Measurements from ENCODE around the gene INAFM2.
A peak's percentile ranks its signal among the peaks of the same experiment; 100 is the strongest.

INAFM2 gene

DNA sequence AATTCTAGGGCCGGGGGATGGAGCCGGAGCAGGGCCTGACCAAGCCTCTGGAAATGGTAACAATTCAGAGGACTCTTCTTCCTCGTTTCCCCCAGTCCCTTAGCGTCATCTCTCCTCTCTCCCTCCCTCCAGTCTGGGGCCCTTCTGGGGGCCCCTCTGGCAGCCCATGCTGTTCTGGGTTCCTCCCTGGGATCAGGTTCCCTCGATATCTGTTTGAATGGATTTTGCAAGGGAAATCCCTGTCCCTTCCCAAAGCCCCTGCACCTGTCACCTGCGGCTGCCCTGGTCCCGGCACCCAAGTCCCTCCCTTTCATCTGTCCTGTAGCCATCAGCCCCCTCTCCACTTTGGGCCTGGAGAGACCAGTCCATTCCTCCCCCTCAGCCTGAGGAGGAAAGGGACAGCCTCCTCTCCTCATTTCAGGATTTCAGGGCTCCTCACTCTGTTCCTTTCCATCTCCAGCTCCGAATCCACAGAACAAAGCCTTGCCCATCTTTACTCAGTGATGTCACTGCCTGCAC is 14.1 kb upstream of the INAFM2 start:
- no peaks in the 10 kb centered on the region for H3K36me3 Mint-ChIP-seq (ENCODE audit: low read depth)
- H3K27ac Mint-ChIP-seq: peak overlapping the region; percentile 97
- peak overlapping the region; percentile 92 for H3K4me3 Mint-ChIP-seq
- no peaks in the 10 kb centered on the region for H3K9me3 Mint-ChIP-seq
- H3K27me3 Mint-ChIP-seq: no peaks in the 10 kb centered on the region
- H3K4me1 Mint-ChIP-seq (ENCODE audit: low read depth): peaks cover 43% of the 10 kb centered on the region

DNA sequence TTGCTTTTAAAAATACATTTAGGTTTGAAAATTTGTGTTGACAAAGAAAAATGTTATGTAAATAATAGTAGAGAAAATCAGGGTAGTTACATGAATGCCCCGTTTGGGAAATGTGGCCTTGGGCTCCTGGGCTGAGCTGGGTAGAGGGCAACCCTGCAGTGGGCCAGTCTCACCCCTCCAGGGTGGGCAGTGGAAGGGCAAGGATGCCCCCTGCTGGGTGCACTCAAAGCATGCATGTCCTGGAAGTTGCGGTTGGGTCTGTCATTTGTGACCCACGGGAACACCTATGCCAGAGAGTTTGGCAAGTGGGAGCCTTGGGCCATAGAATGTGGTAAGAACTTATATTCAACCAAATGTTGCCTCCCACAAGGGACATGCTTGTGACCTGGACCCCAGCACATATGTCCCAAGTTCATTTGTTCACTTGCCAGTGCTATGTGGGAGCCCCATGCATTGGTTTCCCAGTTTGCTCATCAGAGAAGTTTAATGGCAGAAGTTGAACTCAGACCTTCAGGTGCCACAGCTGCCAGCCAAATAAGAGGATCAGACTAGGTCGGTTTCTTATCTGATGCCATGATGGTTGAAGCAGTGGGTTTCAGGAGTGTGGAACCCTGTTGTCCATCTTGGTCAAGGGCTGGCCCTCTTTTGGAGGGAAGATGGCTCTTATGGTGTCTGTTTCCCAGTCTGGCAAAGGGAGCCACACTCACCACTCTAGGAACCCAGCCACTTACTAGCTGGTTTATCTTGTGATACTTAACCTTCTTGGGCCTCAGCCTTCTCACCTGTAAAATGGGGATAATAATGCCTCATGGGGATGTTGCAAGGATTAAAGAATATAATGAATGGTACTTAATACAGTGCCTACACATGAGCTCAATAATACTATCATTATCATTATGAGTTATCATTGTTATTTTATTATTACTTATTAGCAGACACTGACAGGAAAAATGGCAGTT is 13.2 kb upstream of the INAFM2 start:
- H3K27me3 Mint-ChIP-seq: no peaks in the 10 kb centered on the region
- no peaks in the 10 kb centered on the region for H3K36me3 Mint-ChIP-seq (ENCODE audit: low read depth)
- H3K4me1 Mint-ChIP-seq (ENCODE audit: low read depth): peaks cover 43% of the 10 kb centered on the region
- H3K4me3 Mint-ChIP-seq: peak overlapping the region; percentile 92
- peak overlapping the region; percentile 97 for H3K27ac Mint-ChIP-seq
- H3K9me3 Mint-ChIP-seq: no peaks in the 10 kb centered on the region

DNA sequence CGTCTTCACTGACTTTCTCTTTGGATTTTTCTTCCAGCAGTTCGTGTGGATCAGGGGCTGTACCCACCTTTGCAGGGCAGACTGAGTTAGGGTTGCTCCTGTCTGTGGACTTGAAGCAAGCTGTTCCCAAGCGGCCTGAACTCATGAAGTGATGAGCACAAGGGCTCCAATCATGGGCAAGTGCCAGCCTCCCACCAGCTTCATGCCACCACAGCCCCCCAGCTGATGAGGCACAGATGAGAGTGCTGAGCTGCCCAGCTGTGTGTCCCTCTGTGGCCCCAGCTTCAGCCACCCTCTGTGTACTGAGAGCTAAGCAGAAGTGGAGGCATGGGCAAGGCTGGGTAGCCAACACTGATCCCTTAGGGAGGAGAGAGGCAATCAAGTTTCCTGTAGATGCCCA is 12.5 kb upstream of the INAFM2 start:
- Mint-ChIP-seq H3K9me3 (no peaks in the 10 kb centered on the region), H3K27ac (no peak overlapping the region), H3K27me3 (no peaks in the 10 kb centered on the region), H3K4me1 (ENCODE audit: low read depth) (peaks cover 42% of the 10 kb centered on the region), H3K4me3 (no peak overlapping the region), H3K36me3 (ENCODE audit: low read depth) (no peaks in the 10 kb centered on the region)

DNA sequence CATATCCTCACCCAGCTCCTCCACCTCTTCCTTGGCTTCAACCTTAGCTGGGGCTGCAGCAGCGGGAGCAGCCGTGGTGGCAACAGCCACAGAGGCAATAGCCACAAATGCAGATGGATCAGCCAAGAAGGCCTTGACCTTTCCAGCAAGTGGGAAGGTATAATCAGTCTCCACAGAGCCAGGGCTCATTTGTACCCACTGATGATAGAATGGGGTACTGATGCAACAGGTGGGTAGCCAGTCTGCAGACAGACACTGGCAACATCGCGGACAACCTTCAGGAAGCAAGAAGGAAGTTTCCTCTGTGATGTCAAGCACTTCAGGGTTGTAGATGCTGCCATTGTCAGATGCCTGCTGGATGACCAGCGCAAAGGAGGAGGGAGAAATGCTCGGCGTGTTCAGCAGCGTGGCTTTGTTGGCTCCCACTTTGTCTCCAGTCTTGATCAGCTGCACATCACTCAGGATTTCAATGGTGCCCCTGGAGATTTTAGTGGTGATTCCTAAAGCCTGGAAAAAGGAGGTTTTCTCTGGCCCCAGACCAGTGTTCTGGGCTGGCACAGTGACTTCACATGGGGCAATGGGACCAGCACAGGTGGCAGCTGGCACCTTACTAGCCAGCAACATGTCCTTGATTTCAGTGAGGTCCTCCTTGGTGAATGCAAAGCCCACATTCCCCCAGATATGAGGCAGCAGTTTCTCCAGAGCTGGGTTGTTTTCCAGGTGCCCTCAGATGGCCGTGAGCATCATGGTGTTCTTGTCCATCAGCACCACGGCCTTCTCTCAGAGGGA is 10.9 kb upstream of the INAFM2 start:
- Mint-ChIP-seq H3K4me1 (ENCODE audit: low read depth) (peaks cover 30% of the 10 kb centered on the region), H3K4me3 (no peak overlapping the region), H3K36me3 (ENCODE audit: low read depth) (no peaks in the 10 kb centered on the region), H3K27ac (no peak overlapping the region), H3K9me3 (no peaks in the 10 kb centered on the region), H3K27me3 (peaks cover 2% of the 10 kb centered on the region)

DNA sequence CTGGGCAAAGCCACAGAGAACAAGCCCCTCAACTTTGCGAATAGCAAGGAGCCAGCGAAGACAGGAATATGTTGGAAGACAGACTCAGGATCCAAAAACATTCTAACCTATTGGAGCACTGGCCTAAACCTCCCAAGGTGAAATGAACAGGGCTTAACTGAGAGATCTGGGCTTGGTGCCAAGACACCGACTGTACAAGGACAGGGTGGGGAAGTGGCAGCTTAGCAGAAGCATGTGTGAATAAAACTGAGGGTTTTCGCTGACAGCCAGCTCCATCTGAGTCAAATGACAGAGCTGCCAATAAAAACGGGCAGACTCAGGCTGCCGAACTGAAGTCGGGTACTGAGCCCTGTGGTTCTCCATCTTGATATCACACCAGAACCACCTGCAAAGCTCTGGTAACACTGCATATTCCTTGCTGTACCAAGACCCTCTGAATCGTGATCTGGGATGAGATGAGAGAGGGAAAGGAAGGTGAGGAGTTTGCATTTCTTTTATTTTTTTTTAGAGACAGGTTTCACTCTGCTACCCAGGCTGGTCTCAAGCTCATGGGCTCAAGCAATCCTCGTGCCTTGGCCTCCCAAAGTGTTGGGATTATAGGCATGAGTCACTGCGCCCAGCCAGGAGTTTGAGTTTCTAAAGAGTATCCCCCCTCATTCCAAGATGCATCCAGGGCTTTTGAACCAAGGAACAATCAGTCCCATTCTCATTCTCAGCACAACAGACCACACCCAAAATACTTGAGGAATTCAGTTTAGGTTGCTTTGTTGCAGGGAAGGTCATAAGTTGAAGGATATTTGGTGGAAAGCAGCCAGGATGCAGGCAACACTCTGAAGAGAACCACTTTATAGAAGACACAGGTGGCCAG is 9.7 kb upstream of the INAFM2 start:
- H3K27me3 Mint-ChIP-seq: peaks cover 2% of the 10 kb centered on the region
- no peaks in the 10 kb centered on the region for H3K9me3 Mint-ChIP-seq
- H3K27ac Mint-ChIP-seq: no peak overlapping the region
- no peaks in the 10 kb centered on the region for H3K36me3 Mint-ChIP-seq (ENCODE audit: low read depth)
- H3K4me1 Mint-ChIP-seq (ENCODE audit: low read depth): peaks cover 25% of the 10 kb centered on the region
- no peak overlapping the region for H3K4me3 Mint-ChIP-seq

DNA sequence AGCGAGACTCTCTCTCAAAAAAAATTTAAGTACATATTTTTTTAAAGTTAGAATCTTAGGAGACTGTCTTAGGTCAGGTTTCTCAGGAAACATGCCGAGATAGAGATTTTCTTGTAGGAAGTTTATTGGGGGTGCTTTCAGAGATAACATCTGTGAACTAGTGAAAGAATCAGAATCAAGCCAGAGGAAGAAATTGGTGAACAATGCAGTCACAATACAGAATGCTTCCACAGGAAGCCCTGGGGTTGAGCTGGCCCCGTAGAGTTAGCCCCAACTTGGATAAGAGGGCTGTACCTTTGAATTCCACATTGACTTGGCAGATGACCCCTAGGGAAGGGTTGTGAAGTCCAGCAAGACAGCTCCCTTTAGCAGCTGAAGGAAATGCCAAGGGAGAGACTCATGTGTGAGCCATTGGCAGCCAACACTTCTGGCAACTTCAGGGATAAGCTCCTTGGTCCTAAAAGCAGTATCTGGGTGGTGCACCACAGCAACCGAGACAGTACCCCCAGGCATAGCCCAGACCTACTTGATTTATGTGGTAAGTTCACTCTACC is 8.7 kb upstream of the INAFM2 start:
- Mint-ChIP-seq H3K27ac (no peak overlapping the region), H3K4me1 (ENCODE audit: low read depth) (peaks cover 15% of the 10 kb centered on the region), H3K4me3 (no peak overlapping the region), H3K27me3 (peaks cover 2% of the 10 kb centered on the region), H3K36me3 (ENCODE audit: low read depth) (no peaks in the 10 kb centered on the region), H3K9me3 (no peaks in the 10 kb centered on the region)

DNA sequence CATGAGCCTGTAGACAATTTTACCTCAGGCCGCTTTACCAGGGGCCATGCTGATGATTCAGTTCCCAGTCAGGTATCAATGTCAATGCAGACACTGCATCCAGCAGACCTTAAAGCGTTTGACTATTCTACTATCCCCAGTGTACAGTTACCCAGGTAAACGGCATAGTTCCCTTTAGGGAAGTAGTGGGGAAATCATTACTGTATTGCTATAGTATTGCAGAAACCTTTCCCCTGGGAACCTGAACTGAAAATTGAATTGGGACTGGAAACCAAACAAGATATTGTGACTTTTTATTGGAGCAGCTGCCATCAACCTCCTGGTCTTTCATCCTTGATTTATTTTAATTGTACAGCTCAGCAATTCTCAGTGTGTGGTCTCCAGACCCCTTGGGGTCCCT is 6.6 kb upstream of the INAFM2 start:
- Mint-ChIP-seq H3K27me3 (peaks cover 2% of the 10 kb centered on the region), H3K9me3 (no peaks in the 10 kb centered on the region), H3K36me3 (ENCODE audit: low read depth) (no peaks in the 10 kb centered on the region), H3K4me1 (ENCODE audit: low read depth) (peaks cover 16% of the 10 kb centered on the region), H3K27ac (no peak overlapping the region), H3K4me3 (no peak overlapping the region)

DNA sequence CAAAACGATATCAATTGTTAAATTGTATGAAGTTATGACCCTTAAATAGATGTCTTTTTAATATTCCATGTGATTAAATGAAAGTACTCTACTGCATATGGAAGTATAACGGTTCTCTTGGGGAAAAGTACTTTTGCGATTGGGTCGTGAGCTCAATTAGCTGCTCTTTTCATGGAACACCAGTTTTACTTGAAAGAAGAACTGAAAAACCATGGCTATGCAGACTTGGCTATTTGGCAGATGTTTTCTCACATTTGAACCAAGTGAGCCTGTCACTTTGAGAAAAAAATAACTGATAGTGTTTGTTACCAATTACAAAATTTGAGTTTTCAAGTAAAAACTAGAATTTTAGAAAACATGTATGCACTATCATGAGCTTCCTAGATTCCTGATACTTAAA is 5.9 kb upstream of the INAFM2 start:
- Mint-ChIP-seq H3K9me3 (no peaks in the 10 kb centered on the region), H3K27me3 (peaks cover 2% of the 10 kb centered on the region), H3K27ac (no peak overlapping the region), H3K4me1 (ENCODE audit: low read depth) (peaks cover 20% of the 10 kb centered on the region), H3K36me3 (ENCODE audit: low read depth) (no peaks in the 10 kb centered on the region), H3K4me3 (no peak overlapping the region)

DNA sequence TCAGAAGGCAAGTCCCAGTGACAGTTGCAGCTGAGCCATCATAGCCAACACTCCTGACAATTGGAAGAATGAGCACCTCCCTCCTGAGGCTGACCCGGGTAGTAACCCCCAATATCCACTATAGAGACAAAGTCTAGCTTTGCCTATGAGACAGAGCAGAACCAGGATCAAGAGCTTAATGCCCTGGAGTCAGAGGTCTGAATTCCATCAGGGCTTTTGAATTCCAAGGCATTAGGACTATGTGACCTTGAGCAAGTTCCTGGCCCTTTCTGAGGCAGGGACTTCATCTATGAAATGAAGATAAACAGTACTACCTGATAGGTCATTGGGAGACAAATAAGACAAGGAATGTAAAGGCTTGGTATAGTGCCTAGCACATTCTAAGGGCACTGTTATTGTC is 3.1 kb upstream of the INAFM2 start:
- no peak overlapping the region for H3K4me3 Mint-ChIP-seq
- H3K27ac Mint-ChIP-seq: no peak overlapping the region
- peaks cover 4% of the 10 kb centered on the region for H3K36me3 Mint-ChIP-seq (ENCODE audit: low read depth)
- H3K9me3 Mint-ChIP-seq: no peaks in the 10 kb centered on the region
- peaks cover 2% of the 10 kb centered on the region for H3K27me3 Mint-ChIP-seq
- peaks cover 19% of the 10 kb centered on the region for H3K4me1 Mint-ChIP-seq (ENCODE audit: low read depth)

DNA sequence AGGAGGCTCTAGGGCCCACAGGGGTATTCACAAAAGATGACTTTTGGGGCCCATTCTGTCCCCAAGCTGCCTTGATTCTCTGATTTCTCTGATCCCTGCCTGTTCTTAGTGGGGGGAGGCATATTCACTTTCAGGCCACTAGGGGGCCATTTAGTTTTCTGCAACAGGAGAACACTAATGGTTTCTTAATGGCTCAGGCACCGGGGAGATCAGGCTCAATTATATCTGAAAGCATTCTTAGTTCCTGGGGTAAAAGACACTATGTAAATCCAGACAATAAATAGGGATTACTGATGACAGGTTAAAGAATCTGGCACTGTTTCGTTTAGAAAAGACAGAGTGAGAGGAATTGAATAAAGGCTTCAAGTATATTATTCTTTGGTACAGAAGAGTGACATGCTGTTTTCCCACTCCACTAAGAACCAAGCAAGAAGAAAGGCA is 2.5 kb upstream of the INAFM2 start:
- Mint-ChIP-seq H3K36me3 (ENCODE audit: low read depth) (peaks cover 6% of the 10 kb centered on the region), H3K27me3 (peaks cover 2% of the 10 kb centered on the region), H3K4me3 (no peak overlapping the region), H3K27ac (no peak overlapping the region), H3K9me3 (no peaks in the 10 kb centered on the region), H3K4me1 (ENCODE audit: low read depth) (peaks cover 25% of the 10 kb centered on the region)

DNA sequence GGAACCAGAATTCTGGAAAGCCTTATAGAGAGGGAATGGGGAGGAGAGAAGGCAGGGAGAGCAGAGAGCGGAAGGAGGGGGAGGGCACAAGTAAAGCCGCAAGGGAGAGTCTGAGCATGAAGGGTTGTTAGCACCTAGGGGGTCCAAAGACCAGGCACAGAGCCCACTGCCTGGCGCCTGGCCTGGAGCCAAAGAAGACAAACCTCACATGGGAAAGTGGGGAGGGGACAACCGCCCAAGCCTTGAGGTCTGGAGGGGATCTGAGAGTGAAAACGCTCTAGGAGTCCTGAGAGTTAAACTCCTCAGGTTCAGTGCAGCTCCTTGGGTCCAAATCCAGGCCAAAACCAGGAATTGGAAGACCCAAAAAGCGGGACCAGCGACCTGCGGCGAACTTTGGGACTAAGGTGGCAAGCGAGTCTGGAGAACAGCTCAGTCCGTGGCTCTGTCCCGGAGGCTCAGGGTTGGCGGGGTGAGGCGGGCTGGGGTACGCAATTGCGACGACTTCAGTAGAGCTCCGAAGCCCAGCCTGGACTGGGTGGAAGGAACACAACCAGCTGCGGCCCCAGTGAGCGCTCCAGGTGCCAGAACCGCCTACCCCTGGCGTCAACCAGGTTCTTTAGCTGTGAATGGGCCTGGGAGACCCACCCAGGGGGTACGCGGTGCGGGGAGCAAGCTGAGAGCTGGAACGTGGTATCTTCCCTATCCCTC is 807 bp upstream of the INAFM2 start:
- Mint-ChIP-seq H3K9me3 (no peaks in the 10 kb centered on the region), H3K4me3 (peak overlapping the region; percentile 62), H3K36me3 (ENCODE audit: low read depth) (peaks cover 10% of the 10 kb centered on the region), H3K27ac (no peak overlapping the region), H3K27me3 (no peaks in the 10 kb centered on the region), H3K4me1 (ENCODE audit: low read depth) (peaks cover 26% of the 10 kb centered on the region)

DNA sequence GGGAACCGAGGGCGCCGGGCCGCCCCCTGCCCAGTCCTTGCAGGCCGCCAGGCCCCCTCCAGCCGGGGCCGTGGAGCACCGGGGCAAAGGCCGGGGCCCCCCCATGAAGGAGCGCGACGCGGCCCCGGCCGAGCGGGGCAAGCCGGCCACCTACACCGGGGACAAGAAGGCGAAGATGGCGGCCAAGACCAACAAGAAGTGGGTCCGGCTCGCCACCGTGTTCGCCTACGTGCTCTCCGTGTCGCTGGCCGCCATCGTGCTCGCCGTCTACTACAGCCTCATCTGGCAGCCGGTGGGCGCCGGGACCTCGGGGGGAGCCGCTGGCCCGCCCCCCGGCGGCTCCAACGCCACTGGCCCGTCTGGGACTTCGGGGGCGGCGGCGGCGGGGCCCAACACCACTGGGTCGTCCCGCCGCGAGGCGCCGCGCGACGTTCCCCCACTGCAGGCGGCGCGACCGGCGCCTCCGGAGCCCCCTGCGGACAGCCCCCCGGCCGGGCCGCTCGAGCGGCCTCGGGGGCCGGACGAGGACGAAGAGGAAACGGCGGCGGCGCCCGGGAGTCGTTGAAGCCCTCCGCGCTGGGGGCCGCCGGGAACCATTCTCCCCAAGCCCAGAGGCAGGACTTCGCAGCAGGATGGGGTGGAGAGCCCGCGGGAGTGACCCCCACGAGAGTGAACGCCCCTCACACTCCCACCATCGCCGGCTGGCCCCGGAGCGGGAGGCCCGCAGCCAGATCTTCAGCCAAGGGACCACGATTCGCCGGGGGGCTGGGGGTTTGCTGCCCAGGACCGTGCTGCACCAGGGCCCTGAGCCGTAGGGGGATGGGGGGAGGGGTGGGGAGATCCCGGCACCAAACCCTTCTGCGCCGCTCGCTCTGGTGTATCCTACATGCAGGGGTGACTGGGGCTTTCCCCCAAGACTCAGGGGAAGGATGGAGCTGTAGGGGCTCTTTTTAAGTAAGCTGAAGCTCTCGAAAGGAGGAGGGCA is 753 bp downstream of the INAFM2 start:
- no peaks in the 10 kb centered on the region for H3K9me3 Mint-ChIP-seq
- peaks cover 26% of the 10 kb centered on the region for H3K4me1 Mint-ChIP-seq (ENCODE audit: low read depth)
- H3K27me3 Mint-ChIP-seq: no peaks in the 10 kb centered on the region
- no peak overlapping the region for H3K27ac Mint-ChIP-seq
- peak overlapping the region; percentile 77 for H3K4me3 Mint-ChIP-seq
- peaks cover 13% of the 10 kb centered on the region for H3K36me3 Mint-ChIP-seq (ENCODE audit: low read depth)

DNA sequence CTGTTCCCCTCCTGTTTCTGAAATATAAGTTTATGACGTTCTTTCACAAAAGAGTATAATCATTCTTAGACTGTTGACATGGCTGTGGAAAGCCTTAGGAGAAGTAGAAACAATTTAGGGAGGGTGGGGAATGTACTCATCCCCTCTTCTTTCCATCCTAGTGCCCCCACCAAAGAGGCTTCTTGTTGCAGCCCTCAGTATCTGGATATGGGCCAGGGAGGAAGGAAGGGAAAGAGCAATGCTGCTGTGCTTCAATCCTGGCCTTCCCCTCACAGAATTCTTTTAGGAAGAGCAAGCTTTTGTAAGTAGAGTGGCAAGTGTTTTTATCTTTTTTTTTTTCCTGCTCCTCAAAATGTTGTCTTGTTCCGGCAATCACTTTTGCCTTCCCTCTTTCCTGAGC is 1.7 kb downstream of the INAFM2 start:
- H3K4me1 Mint-ChIP-seq (ENCODE audit: low read depth): peaks cover 26% of the 10 kb centered on the region
- H3K36me3 Mint-ChIP-seq (ENCODE audit: low read depth): peaks cover 13% of the 10 kb centered on the region
- H3K27me3 Mint-ChIP-seq: no peaks in the 10 kb centered on the region
- peak overlapping the region; percentile 77 for H3K4me3 Mint-ChIP-seq
- H3K9me3 Mint-ChIP-seq: no peaks in the 10 kb centered on the region
- no peak overlapping the region for H3K27ac Mint-ChIP-seq

Measured in stimulated activated naive CD8-positive, alpha-beta T cell treated with anti-CD3 and anti-CD28 coated beads, Interleukin-15, Interleukin-2, amounts not matched to agents 100 ng/mL and 50 ng/mL, for 24 hours (primary cell).